Measurements from ENCODE around the gene MESP1.

GRCh38 chr15:89772932-89773583 is 22.0 kb upstream of the MESP1 start:
- TF ChIP-seq MYC (IDR thresholded peaks at IDR 0.05; ENCODE audit: insufficient read depth, insufficient read length, insufficient replicate concordance, low read length, severe bottlenecking) (no peak), EP300 (IDR thresholded peaks at IDR 0.05; ENCODE audit: borderline replicate concordance in 1 of 2, control insufficient read depth in 1 of 2, low read depth in 2 of 2, low read length in 2 of 2) (no peak)

All from GM12878 (cell line).